Rectal smooth muscle tissue (tissue), 1 donor: Measurements from ENCODE around the gene C6orf132.
A peak's percentile ranks its signal among the peaks of the same experiment; 100 is the strongest.
"Not testable (repeated sequence)": the region's sequence is repeated elsewhere in the genome, so short reads cannot be mapped to it uniquely, and the experiment has no call there.

Source experiments
- H3K27ac ChIP-seq: one replicate; pipeline ENCODE4 v1.7.0; 2013; ENCODE audit warnings: low read depth, low read length, inconsistent platforms
- H3K27me3 ChIP-seq: one replicate; pipeline ENCODE4 v1.7.0; 2013; ENCODE audit warnings: low read length; ENCODE audit not compliant: control insufficient read depth, insufficient read depth
- H3K36me3 ChIP-seq: one replicate; pipeline ENCODE4 v1.7.0; 2013; ENCODE audit warnings: low read length; ENCODE audit not compliant: control insufficient read depth, insufficient read depth
- H3K4me1 ChIP-seq: one replicate; pipeline ENCODE4 v1.7.0; 2013; ENCODE audit warnings: low read length; ENCODE audit not compliant: control insufficient read depth, insufficient read depth
- H3K4me3 ChIP-seq: one replicate; pipeline ENCODE4 v1.7.0; 2013; ENCODE audit warnings: low read length
- H3K9ac ChIP-seq: one replicate; pipeline ENCODE4 v1.7.0; 2013; ENCODE audit warnings: low read length

C6orf132 gene

GRCh38 chr6:42158011-42158410 is 15.6 kb upstream of the C6orf132 start:
- Histone ChIP-seq H3K36me3 (no peaks in the 10 kb centered on the region), H3K9ac (no peak overlapping the region), H3K4me3 (no peak overlapping the region), H3K4me1 (no peaks in the 10 kb centered on the region), H3K27ac (no peak overlapping the region), H3K27me3 (no peaks in the 10 kb centered on the region)

- H3K27ac ChIP-seq: no peak overlapping the region
- H3K27me3 ChIP-seq: no peaks in the 10 kb centered on the region
- no peak overlapping the region for H3K9ac ChIP-seq
- no peaks in the 10 kb centered on the region for H3K36me3 ChIP-seq
- no peak overlapping the region for H3K4me3 ChIP-seq
- H3K4me1 ChIP-seq: no peaks in the 10 kb centered on the region
These were observed 14.2 kb upstream of the C6orf132 start for GRCh38 chr6:42156638-42157037.

- H3K4me1 ChIP-seq: no peaks in the 10 kb centered on the region
- no peaks in the 10 kb centered on the region for H3K27me3 ChIP-seq
- no peaks in the 10 kb centered on the region for H3K36me3 ChIP-seq
- H3K9ac ChIP-seq: no peak overlapping the region
- H3K4me3 ChIP-seq: no peak overlapping the region
- no peak overlapping the region for H3K27ac ChIP-seq
These were observed 12.9 kb upstream of the C6orf132 start for GRCh38 chr6:42155293-42155692.

- Histone ChIP-seq H3K4me3 (no peak overlapping the region), H3K9ac (no peak overlapping the region), H3K27me3 (no peaks in the 10 kb centered on the region), H3K36me3 (no peaks in the 10 kb centered on the region), H3K27ac (no peak overlapping the region), H3K4me1 (no peaks in the 10 kb centered on the region)
These were observed 12.2 kb upstream of the C6orf132 start for GRCh38 chr6:42154461-42155209.

GRCh38 chr6:42153921-42154320 is 11.5 kb upstream of the C6orf132 start:
- Histone ChIP-seq H3K9ac (no peak overlapping the region), H3K4me1 (no peaks in the 10 kb centered on the region), H3K27ac (no peak overlapping the region), H3K36me3 (no peaks in the 10 kb centered on the region), H3K4me3 (no peak overlapping the region), H3K27me3 (no peaks in the 10 kb centered on the region)

- H3K27me3 ChIP-seq, H3K9ac ChIP-seq, H3K27ac ChIP-seq, H3K4me1 ChIP-seq, H3K36me3 ChIP-seq, H3K4me3 ChIP-seq: not testable (repeated sequence)
These were observed 10.3 kb upstream of the C6orf132 start for GRCh38 chr6:42152528-42153213.

GRCh38 chr6:42152024-42152423 is 9.6 kb upstream of the C6orf132 start:
- Histone ChIP-seq H3K36me3 (no peaks in the 10 kb centered on the region), H3K4me1 (no peaks in the 10 kb centered on the region), H3K27ac (no peak overlapping the region), H3K4me3 (no peak overlapping the region), H3K9ac (no peak overlapping the region), H3K27me3 (no peaks in the 10 kb centered on the region)

GRCh38 chr6:42150254-42150653 is 7.8 kb upstream of the C6orf132 start:
- Histone ChIP-seq H3K4me1 (no peaks in the 10 kb centered on the region), H3K27ac (no peak overlapping the region), H3K27me3 (no peaks in the 10 kb centered on the region), H3K4me3 (no peak overlapping the region), H3K9ac (no peak overlapping the region), H3K36me3 (no peaks in the 10 kb centered on the region)

GRCh38 chr6:42148058-42148457 is 5.6 kb upstream of the C6orf132 start:
- H3K4me1 ChIP-seq: no peaks in the 10 kb centered on the region
- H3K27me3 ChIP-seq: peaks cover 4% of the 10 kb centered on the region
- no peaks in the 10 kb centered on the region for H3K36me3 ChIP-seq
- no peak overlapping the region for H3K27ac ChIP-seq
- H3K4me3 ChIP-seq: no peak overlapping the region
- H3K9ac ChIP-seq: no peak overlapping the region

- H3K36me3 ChIP-seq: no peaks in the 10 kb centered on the region
- H3K9ac ChIP-seq: no peak overlapping the region
- no peak overlapping the region for H3K4me3 ChIP-seq
- H3K27ac ChIP-seq: no peak overlapping the region
- H3K27me3 ChIP-seq: peaks cover 10% of the 10 kb centered on the region
- no peaks in the 10 kb centered on the region for H3K4me1 ChIP-seq
These were observed 4.7 kb upstream of the C6orf132 start for GRCh38 chr6:42147138-42147562.

- H3K27me3 ChIP-seq: peaks cover 14% of the 10 kb centered on the region
- peak overlapping the region; percentile 72 for H3K4me3 ChIP-seq
- no peak overlapping the region for H3K9ac ChIP-seq
- no peaks in the 10 kb centered on the region for H3K36me3 ChIP-seq
- no peaks in the 10 kb centered on the region for H3K4me1 ChIP-seq
- H3K27ac ChIP-seq: no peak overlapping the region
These were observed 760 bp downstream of the C6orf132 start for GRCh38 chr6:42141603-42142117.

- Histone ChIP-seq H3K4me3 (peak overlapping the region; percentile 72), H3K4me1 (no peaks in the 10 kb centered on the region), H3K27me3 (peaks cover 14% of the 10 kb centered on the region), H3K27ac (no peak overlapping the region), H3K36me3 (no peaks in the 10 kb centered on the region), H3K9ac (peak overlapping the region; percentile 14)
These were observed 1.4 kb downstream of the C6orf132 start for GRCh38 chr6:42140756-42141602.
